GM23338 (cell line): ENCODE data around the gene MAPK8. TPM values are rescaled to one million over a fixed set of nuclear protein-coding genes. Genes with fewer than 3 reads are reported as not detected.

Experiments used
- ATAC-seq: fragments of 200-7000 bp; cut with Tn5 transposase; 3 replicates; pipeline ENCODE4 v1.9.1; 2020
- DNase-seq: peaks from one replicate; pipeline ENCODE4 v3.0.0-alpha.2; 2015; ENCODE audit warnings: low spot score
- H2AFZ ChIP-seq: fragments of 200-600 bp; sonication (generic); 2 replicates; pipeline ENCODE4 v1.8.0; 2016; ENCODE audit warnings: antibody characterized with exemption, mild to moderate bottlenecking, moderate library complexity
- H3F3A ChIP-seq: fragments of 200-600 bp; sonication (generic); replicated peaks from 2 replicates; pipeline ENCODE4 v1.8.0; 2017; ENCODE audit warnings: antibody characterized with exemption, mixed run types, low read depth
- H3K27ac ChIP-seq: fragments of 200-600 bp; sonication (generic); 2 replicates; pipeline ENCODE4 v1.6.1; 2016; ENCODE audit warnings: low read depth
- H3K27me3 ChIP-seq: fragments of 200-600 bp; sonication (generic); 2 replicates; pipeline ENCODE4 v1.8.0; 2016; ENCODE audit warnings: mild to moderate bottlenecking, mixed run types, moderate library complexity; ENCODE audit not compliant: insufficient read depth
- H3K36me3 ChIP-seq: fragments of 200-600 bp; sonication (generic); 2 replicates; pipeline ENCODE4 v1.8.0; 2016; ENCODE audit warnings: mild to moderate bottlenecking; ENCODE audit not compliant: insufficient read depth
- H3K4me1 ChIP-seq: fragments of 200-600 bp; sonication (generic); 2 replicates; pipeline ENCODE4 v1.8.0; 2016; ENCODE audit warnings: mild to moderate bottlenecking, moderate library complexity; ENCODE audit not compliant: insufficient read depth
- H3K4me2 ChIP-seq: fragments of 200-600 bp; sonication (generic); 2 replicates; pipeline ENCODE4 v1.7.1; 2017; ENCODE audit warnings: mixed run types
- H3K4me3 ChIP-seq: fragments of 200-600 bp; sonication (generic); 2 replicates; pipeline ENCODE4 v1.6.1; 2016; ENCODE audit warnings: mixed run types
- H3K79me2 ChIP-seq: fragments of 200-600 bp; sonication (generic); replicated peaks from 2 replicates; pipeline ENCODE4 v1.8.0; 2017; ENCODE audit warnings: mild to moderate bottlenecking; ENCODE audit not compliant: insufficient read depth
- H3K9me2 ChIP-seq: fragments of 200-600 bp; sonication (generic); 2 replicates; pipeline ENCODE4 v1.8.0; 2017; ENCODE audit not compliant: insufficient read depth
- H4K20me1 ChIP-seq: fragments of 200-600 bp; sonication (generic); replicated peaks from 2 replicates; pipeline ENCODE4 v1.8.0; 2017; ENCODE audit warnings: mild to moderate bottlenecking; ENCODE audit not compliant: insufficient read depth
- H3K27ac Mint-ChIP-seq: 2 replicates; pipeline ENCODE4 v1.8.0; 2020; ENCODE audit warnings: inconsistent platforms, mild to moderate bottlenecking, moderate library complexity, mixed read lengths
- H3K27me3 Mint-ChIP-seq: 3 replicates; pipeline ENCODE4 v1.8.0; 2022; ENCODE audit warnings: low read depth, mild to moderate bottlenecking, moderate library complexity, mixed read lengths, inconsistent platforms; ENCODE audit not compliant: insufficient read depth, poor library complexity
- H3K36me3 Mint-ChIP-seq: 3 replicates; pipeline ENCODE4 v1.8.0; 2021; ENCODE audit warnings: low read depth, mild to moderate bottlenecking, inconsistent platforms, moderate library complexity, mixed read lengths
- H3K4me1 Mint-ChIP-seq: 3 replicates; pipeline ENCODE4 v1.8.0; 2020; ENCODE audit warnings: mild to moderate bottlenecking, inconsistent platforms, mixed read lengths
- H3K4me3 Mint-ChIP-seq: 3 replicates; pipeline ENCODE4 v1.8.0; 2021; ENCODE audit warnings: moderate library complexity, mild to moderate bottlenecking, inconsistent platforms, mixed read lengths
- H3K9me3 Mint-ChIP-seq: 3 replicates; pipeline ENCODE4 v1.8.0; 2020; ENCODE audit warnings: moderate library complexity, mild to moderate bottlenecking, inconsistent platforms, mixed read lengths
- CREB1 ChIP-seq: fragments of 250-450 bp; sonication (Bioruptor Pico); IDR thresholded peaks from 2 replicates; pipeline ENCODE4 v1.5.0; 2020; ENCODE audit warnings: low read depth, mild to moderate bottlenecking, moderate library complexity
- CTCF ChIP-seq, 2 experiments: fragments of 200-600 bp in 1 of 2; sonication (generic) in 1 of 2; conservative IDR thresholded peaks; 2 replicates each; pipeline versions ENCODE4 v1.5.1 to v1.6.1; 2016 to 2017; ENCODE audit warnings: antibody characterized with exemption in 2 of 2, low read depth in 2 of 2, mild to moderate bottlenecking in 2 of 2, moderate library complexity in 1 of 2
- ETS1 ChIP-seq: IDR thresholded peaks from 2 replicates; pipeline ENCODE4 v1.6.1; 2016; ENCODE audit warnings: antibody characterized with exemption
- EZH2 ChIP-seq: fragments of 200-600 bp; sonication (generic); IDR thresholded peaks from one replicate; pipeline ENCODE4 v1.8.0; 2017; ENCODE audit warnings: antibody characterized with exemption, mild to moderate bottlenecking, low read depth; ENCODE audit not compliant: unreplicated experiment
- EZH2phosphoT487 ChIP-seq: fragments of 200-600 bp; sonication (generic); IDR thresholded peaks from one replicate; pipeline ENCODE4 v1.8.1; 2018; ENCODE audit warnings: antibody characterized with exemption; ENCODE audit not compliant: unreplicated experiment
- JUNB ChIP-seq: IDR thresholded peaks from one replicate; pipeline ENCODE4 v1.6.1; 2016; ENCODE audit warnings: antibody characterized with exemption; ENCODE audit not compliant: unreplicated experiment
- NANOG ChIP-seq: IDR thresholded peaks from 2 replicates; pipeline ENCODE4 v1.6.1; 2016; ENCODE audit warnings: antibody characterized with exemption, borderline replicate concordance
- POLR2AphosphoS5 ChIP-seq: IDR thresholded peaks from 2 replicates; pipeline ENCODE4 v1.6.1; 2016; ENCODE audit warnings: antibody characterized with exemption, low read depth
- STAT1 ChIP-seq: IDR thresholded peaks from one replicate; pipeline ENCODE4 v1.6.1; 2016; ENCODE audit warnings: antibody characterized with exemption; ENCODE audit not compliant: unreplicated experiment
- ZNF114 ChIP-seq: fragments of 250-450 bp; sonication (Bioruptor Pico); IDR thresholded peaks from 2 replicates; pipeline ENCODE4 v1.5.0; 2020; ENCODE audit warnings: mild to moderate bottlenecking, moderate library complexity
- ZNF331 ChIP-seq: fragments of 250-450 bp; sonication (Bioruptor Pico); IDR thresholded peaks from 2 replicates; pipeline ENCODE4 v1.5.0; 2020; ENCODE audit warnings: low read depth, mild to moderate bottlenecking, moderate library complexity
- ZNF462 ChIP-seq: fragments of 250-450 bp; sonication (Bioruptor Pico); IDR thresholded peaks from 2 replicates; pipeline ENCODE4 v1.5.0; 2020; ENCODE audit warnings: mild to moderate bottlenecking, moderate library complexity
- polyA plus RNA-seq: library from polyadenylated mRNA; unstranded; fragments of >200 nt; fragmentation: Nextera tagmentation; extraction: Ambion mirVana; gene quantifications from 2 replicates; pipeline ENCODE4 v1.2.1, GENCODE V29; 2016
- total RNA-seq: library from RNA; depleted of rRNA; stranded (reverse); fragments of >200 nt; shearing (Covaris generic); gene quantifications from 2 replicates; pipeline ENCODE4 v1.2.3, GENCODE V29; 2014
- TF ChIP-seq, protein P1 (sequence below): IDR thresholded peaks from one replicate; pipeline ENCODE4 v1.6.1; 2018; ENCODE audit warnings: antibody characterized with exemption; ENCODE audit not compliant: unreplicated experiment

The MAPK8 gene
- total and polyA plus RNA-seq, 2 experiments from 2014 or later, result 52.4 to 73.6 TPM

DNA sequence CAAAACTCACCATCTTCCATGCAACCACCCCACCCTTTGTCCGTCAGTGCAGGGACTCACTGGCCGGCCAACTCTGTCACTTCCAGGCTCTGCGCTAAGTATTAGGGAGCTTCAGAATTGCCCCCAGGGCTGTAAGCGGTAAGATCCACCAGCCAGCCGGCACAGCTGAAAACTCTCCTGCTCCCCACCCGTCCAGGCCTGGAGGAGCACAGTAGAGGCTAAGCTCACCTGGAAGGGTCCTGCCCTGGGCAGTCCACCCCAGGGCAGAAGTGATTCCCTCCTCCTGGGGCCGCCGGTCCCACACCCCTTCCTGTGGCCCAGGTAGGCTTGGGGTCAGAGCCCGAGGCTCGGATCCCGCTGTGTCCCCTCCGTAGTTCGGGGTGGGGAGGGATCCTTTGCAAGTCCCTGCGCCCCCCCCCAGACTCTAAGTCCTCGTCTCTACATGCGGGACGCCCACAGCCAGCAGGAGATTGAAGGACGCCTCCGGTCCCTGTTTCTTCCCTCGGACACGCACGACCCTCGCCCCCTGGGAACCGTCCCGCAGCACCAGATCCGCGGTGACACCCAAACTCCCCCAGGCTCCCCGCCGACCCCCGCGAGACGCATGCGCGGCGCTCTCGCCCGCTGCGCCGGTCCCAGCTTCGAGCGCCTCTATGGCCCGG, 159.5 kb downstream of the MAPK8 start:
- no peak overlapping the region for H3K27ac Mint-ChIP-seq
- peak; percentile 52 for DNase-seq
- H3K4me3 Mint-ChIP-seq, result peak overlapping the region; percentile 59

More for the DNA sequence above, 159.5 kb downstream of the MAPK8 start:
- H3K27me3 Mint-ChIP-seq, result peaks cover 8% of the 10 kb centered on the region
- Histone ChIP-seq H3K4me3 (peak overlapping the region; percentile 52), H3K4me1 (peaks cover 7% of the 10 kb centered on the region; the same call in 1 of the 2 replicates), H4K20me1 (no peaks in the 10 kb centered on the region; the same call in 1 of the 2 replicates), H3K27me3 (peaks cover 14% of the 10 kb centered on the region), H2AFZ (peak overlapping the region; percentile 76), H3K9me2 (no peaks in the 10 kb centered on the region), H3K36me3 (no peaks in the 10 kb centered on the region), H3K79me2 (no peaks in the 10 kb centered on the region), H3F3A (0 out of 2 replicates have a peak, but pooled peaks cover 3% of the 10 kb centered on the region), H3K27ac (no peak overlapping the region), H3K4me2 (peak overlapping the region; percentile 78)
- peaks cover 26% of the 10 kb centered on the region for H3K4me1 Mint-ChIP-seq
- no peaks in the 10 kb centered on the region; the same call in 2 of the 3 replicates for H3K36me3 Mint-ChIP-seq
- TF ChIP-seq ZNF462 (CRISPR knock-in tag) (no peak), EZH2phosphoT487 (no peak), EZH2 (no peak), STAT1 (no peak), CTCF (conservative IDR thresholded peaks at IDR 0.05; ENCODE audit: low read depth in 2 of 2) (no peak), ZNF114 (CRISPR knock-in tag) (no peak), JUNB (no peak), NANOG (no peak), POLR2AphosphoS5 (no peak), ZNF331 (no peak), ETS1 (no peak), CREB1 (no peak)
- TF ChIP-seq, protein P1, sequence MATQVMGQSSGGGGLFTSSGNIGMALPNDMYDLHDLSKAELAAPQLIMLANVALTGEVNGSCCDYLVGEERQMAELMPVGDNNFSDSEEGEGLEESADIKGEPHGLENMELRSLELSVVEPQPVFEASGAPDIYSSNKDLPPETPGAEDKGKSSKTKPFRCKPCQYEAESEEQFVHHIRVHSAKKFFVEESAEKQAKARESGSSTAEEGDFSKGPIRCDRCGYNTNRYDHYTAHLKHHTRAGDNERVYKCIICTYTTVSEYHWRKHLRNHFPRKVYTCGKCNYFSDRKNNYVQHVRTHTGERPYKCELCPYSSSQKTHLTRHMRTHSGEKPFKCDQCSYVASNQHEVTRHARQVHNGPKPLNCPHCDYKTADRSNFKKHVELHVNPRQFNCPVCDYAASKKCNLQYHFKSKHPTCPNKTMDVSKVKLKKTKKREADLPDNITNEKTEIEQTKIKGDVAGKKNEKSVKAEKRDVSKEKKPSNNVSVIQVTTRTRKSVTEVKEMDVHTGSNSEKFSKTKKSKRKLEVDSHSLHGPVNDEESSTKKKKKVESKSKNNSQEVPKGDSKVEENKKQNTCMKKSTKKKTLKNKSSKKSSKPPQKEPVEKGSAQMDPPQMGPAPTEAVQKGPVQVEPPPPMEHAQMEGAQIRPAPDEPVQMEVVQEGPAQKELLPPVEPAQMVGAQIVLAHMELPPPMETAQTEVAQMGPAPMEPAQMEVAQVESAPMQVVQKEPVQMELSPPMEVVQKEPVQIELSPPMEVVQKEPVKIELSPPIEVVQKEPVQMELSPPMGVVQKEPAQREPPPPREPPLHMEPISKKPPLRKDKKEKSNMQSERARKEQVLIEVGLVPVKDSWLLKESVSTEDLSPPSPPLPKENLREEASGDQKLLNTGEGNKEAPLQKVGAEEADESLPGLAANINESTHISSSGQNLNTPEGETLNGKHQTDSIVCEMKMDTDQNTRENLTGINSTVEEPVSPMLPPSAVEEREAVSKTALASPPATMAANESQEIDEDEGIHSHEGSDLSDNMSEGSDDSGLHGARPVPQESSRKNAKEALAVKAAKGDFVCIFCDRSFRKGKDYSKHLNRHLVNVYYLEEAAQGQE, result no peak
- H3K9me3 Mint-ChIP-seq, result no peaks in the 10 kb centered on the region
- ATAC-seq, result peak; percentile 52
